ENCODE measurements around the gene SHISA4.
A peak's percentile ranks its signal among the peaks of the same experiment; 100 is the strongest.

DNA sequence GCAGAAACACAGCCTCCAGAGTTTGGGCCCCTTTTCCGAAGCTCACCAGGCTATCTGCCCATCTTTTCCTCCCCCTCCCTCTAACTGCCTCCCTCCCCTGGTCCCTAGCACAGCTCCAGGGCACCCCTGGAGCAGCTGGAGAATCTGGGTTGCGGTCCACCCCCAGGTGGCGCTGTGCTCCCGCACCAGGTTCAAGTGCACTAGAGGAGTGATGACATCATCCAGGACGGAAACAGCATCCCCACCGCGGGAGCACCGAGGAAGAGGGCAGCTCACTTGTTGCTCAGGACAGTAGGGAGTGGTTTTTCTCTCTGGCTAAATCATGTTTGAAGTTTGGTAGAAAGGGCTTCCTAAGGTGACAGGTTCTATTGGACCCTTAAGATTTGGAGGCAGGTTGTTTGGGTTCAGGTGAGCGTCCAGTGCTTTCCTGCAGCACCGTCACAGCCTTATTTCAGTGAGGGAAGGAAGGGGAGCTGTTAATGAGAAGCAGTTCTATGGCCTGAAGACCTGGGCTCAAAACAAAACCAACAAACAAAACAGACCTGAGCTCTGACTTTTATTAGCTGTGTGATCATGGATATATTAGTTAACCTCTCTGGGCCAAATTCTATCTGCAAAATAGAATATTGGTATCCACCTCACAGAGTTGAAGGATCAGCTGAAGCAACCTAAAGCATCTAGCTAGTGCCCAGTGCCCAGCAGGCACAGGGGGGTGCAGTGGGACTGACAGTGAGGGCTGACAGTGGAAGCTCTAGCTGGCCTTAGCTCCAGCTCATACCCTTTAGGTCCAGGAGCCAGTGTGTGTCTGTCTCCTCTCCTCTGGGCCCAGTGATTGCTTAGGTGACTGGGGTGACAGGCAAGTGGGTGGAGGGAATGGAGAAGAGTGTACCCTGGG is 7.5 kb downstream of the SHISA4 start:
- TF ChIP-seq, protein P1, sequence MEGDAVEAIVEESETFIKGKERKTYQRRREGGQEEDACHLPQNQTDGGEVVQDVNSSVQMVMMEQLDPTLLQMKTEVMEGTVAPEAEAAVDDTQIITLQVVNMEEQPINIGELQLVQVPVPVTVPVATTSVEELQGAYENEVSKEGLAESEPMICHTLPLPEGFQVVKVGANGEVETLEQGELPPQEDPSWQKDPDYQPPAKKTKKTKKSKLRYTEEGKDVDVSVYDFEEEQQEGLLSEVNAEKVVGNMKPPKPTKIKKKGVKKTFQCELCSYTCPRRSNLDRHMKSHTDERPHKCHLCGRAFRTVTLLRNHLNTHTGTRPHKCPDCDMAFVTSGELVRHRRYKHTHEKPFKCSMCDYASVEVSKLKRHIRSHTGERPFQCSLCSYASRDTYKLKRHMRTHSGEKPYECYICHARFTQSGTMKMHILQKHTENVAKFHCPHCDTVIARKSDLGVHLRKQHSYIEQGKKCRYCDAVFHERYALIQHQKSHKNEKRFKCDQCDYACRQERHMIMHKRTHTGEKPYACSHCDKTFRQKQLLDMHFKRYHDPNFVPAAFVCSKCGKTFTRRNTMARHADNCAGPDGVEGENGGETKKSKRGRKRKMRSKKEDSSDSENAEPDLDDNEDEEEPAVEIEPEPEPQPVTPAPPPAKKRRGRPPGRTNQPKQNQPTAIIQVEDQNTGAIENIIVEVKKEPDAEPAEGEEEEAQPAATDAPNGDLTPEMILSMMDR (IDR thresholded peaks at IDR 0.05), result peak; percentile 94
- TF ChIP-seq, protein P2, sequence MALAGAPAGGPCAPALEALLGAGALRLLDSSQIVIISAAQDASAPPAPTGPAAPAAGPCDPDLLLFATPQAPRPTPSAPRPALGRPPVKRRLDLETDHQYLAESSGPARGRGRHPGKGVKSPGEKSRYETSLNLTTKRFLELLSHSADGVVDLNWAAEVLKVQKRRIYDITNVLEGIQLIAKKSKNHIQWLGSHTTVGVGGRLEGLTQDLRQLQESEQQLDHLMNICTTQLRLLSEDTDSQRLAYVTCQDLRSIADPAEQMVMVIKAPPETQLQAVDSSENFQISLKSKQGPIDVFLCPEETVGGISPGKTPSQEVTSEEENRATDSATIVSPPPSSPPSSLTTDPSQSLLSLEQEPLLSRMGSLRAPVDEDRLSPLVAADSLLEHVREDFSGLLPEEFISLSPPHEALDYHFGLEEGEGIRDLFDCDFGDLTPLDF (CRISPR knock-in tag; IDR thresholded peaks at IDR 0.05), result no peak
- no peak for TF ChIP-seq SOX15 (CRISPR knock-in tag; IDR thresholded peaks at IDR 0.05)
